ENCODE results near the gene C2CD4C. TPM values are rescaled to one million over a fixed set of nuclear protein-coding genes. Genes with fewer than 3 reads are reported as not detected.
A peak's percentile ranks its signal among the peaks of the same experiment; 100 is the strongest.

C2CD4C gene
- 2.2 TPM for total RNA-seq

DNA sequence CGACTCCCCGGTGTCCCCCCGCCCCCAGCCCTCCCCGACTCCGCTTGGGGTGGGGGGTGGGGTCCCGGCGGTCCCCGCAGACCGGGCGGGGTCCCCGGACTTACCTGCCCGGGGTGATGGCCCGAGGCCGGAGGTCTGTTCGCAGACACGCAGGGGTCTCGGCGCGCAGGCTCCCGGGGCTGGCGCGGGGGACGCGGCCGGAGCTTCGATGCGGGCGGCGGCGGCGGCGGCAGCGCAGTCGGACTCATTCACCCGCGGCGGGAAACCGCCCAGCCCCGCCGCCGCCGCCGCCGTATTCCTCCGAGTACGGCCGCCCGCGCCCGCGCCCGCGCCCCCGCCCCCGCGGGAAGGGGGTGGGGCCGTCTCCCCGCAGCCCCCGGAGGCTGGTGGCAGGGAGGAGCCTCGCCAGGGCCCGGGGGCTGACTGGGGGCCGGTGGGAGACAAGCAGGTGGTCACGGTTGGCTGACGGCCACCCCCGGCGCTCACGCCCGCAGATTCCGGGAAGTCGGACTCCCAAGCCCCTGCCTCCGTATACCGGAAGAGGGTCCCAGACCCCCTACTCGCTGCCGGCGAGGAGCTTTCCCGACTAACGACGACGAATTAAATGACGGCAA is at the start of gene C2CD4C:
TSS of gene C2CD4C (minus strand) at position 246 of the 614 bp plus-strand sequence. CDS start 786 bp downstream, outside the sequence.
- H3K9me3 ChIP-seq: no peaks in the 10 kb centered on the region
- H3K27me3 ChIP-seq: peaks cover 11% of the 10 kb centered on the region
- H3K36me3 ChIP-seq: no peaks in the 10 kb centered on the region
- intact Hi-C loops (cut with DNase I): no loop called here
- no peak within 1 kb of the TSS for H3K27ac ChIP-seq
- H3K4me3 ChIP-seq: peak within 1 kb of the TSS; percentile 40 to 56
- DNase-seq (ENCODE audit: extremely low spot score in 2 of 2): no peak
- peaks cover 16% of the 10 kb centered on the region for H3K4me1 ChIP-seq
- TF ChIP-seq POLR2A (IDR thresholded peaks at IDR 0.05): no peak
- no peak for TF ChIP-seq POLR2AphosphoS5 (IDR thresholded peaks at IDR 0.05; ENCODE audit: insufficient read depth in 1 of 2, low read depth in 1 of 2)
- TF ChIP-seq, protein P1, sequence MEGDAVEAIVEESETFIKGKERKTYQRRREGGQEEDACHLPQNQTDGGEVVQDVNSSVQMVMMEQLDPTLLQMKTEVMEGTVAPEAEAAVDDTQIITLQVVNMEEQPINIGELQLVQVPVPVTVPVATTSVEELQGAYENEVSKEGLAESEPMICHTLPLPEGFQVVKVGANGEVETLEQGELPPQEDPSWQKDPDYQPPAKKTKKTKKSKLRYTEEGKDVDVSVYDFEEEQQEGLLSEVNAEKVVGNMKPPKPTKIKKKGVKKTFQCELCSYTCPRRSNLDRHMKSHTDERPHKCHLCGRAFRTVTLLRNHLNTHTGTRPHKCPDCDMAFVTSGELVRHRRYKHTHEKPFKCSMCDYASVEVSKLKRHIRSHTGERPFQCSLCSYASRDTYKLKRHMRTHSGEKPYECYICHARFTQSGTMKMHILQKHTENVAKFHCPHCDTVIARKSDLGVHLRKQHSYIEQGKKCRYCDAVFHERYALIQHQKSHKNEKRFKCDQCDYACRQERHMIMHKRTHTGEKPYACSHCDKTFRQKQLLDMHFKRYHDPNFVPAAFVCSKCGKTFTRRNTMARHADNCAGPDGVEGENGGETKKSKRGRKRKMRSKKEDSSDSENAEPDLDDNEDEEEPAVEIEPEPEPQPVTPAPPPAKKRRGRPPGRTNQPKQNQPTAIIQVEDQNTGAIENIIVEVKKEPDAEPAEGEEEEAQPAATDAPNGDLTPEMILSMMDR (IDR thresholded peaks at IDR 0.05): no peak

GRCh38 chr19:458091-459042 is 49.4 kb upstream of the C2CD4C start:
- no peaks in the 10 kb centered on the region for H3K27me3 ChIP-seq
- H3K4me1 ChIP-seq: peaks cover 24% of the 10 kb centered on the region
- DNase-seq (ENCODE audit: extremely low spot score in 2 of 2): no peak
- H3K27ac ChIP-seq: no peak overlapping the region
- H3K4me3 ChIP-seq: no peak overlapping the region
- no peaks in the 10 kb centered on the region for H3K9me3 ChIP-seq
- H3K36me3 ChIP-seq: no peaks in the 10 kb centered on the region
- intact Hi-C loops (cut with DNase I): no loop called here
- no peak for TF ChIP-seq POLR2A (IDR thresholded peaks at IDR 0.05)
- TF ChIP-seq, protein P1 (IDR thresholded peaks at IDR 0.05): no peak

- Histone ChIP-seq H3K36me3 (no peaks in the 10 kb centered on the region), H3K9me3 (no peaks in the 10 kb centered on the region), H3K4me1 (peaks cover 24% of the 10 kb centered on the region), H3K4me3 (no peak overlapping the region), H3K27ac (no peak overlapping the region), H3K27me3 (no peaks in the 10 kb centered on the region)
- intact Hi-C loops (cut with DNase I): no loop called here
- DNase-seq (ENCODE audit: extremely low spot score in 2 of 2): no peak
- TF ChIP-seq POLR2A (IDR thresholded peaks at IDR 0.05) (no peak), POLR2AphosphoS5 (IDR thresholded peaks at IDR 0.05; ENCODE audit: insufficient read depth in 1 of 2, low read depth in 1 of 2) (no peak)
- TF ChIP-seq, protein P1 (IDR thresholded peaks at IDR 0.05): no peak
Observed at GRCh38 chr19:457636-458035, 48.7 kb upstream of the C2CD4C start.

GRCh38 chr19:456547-457110 is 47.7 kb upstream of the C2CD4C start:
- H3K4me3 ChIP-seq: no peak overlapping the region
- TF ChIP-seq POLR2A (IDR thresholded peaks at IDR 0.05): no peak
- TF ChIP-seq, protein P1 (IDR thresholded peaks at IDR 0.05): no peak
- no peak for TF ChIP-seq POLR2AphosphoS5 (IDR thresholded peaks at IDR 0.05; ENCODE audit: insufficient read depth in 1 of 2, low read depth in 1 of 2)
- no peaks in the 10 kb centered on the region for H3K36me3 ChIP-seq
- H3K27me3 ChIP-seq: no peaks in the 10 kb centered on the region
- intact Hi-C loops (cut with DNase I): no loop called here
- H3K4me1 ChIP-seq: peaks cover 16% of the 10 kb centered on the region
- no peak overlapping the region for H3K27ac ChIP-seq
- no peaks in the 10 kb centered on the region for H3K9me3 ChIP-seq
- no peak for DNase-seq (ENCODE audit: extremely low spot score in 2 of 2)
